Lower leg skin (tissue), 4 donors: Measurements from ENCODE around the gene NEDD8. TPM values are rescaled to one million over a fixed set of nuclear protein-coding genes. Genes with fewer than 3 reads are reported as not detected.
A peak's percentile ranks its signal among the peaks of the same experiment; 100 is the strongest.

Experiments used
- DNase-seq, 2 donors: peaks; one replicate each; pipeline ENCODE4 v3.0.0-alpha.2; 2019; ENCODE audit warnings: low spot score in 2 of 2
- H3K4me3 ChIP-seq: fragments of 200-600 bp; sonication (generic); 2 replicates; pipeline ENCODE4 v1.5.1; 2017; ENCODE audit warnings: mild to moderate bottlenecking, low read depth; ENCODE audit not compliant: poor library complexity, severe bottlenecking
- CTCF ChIP-seq, 3 donors: fragments of 450-650 bp; IDR thresholded peaks; one replicate each; pipeline ENCODE4 v1.5.1; 2016; ENCODE audit warnings: antibody characterized with exemption in 3 of 3, mild to moderate bottlenecking in 3 of 3, moderate library complexity in 2 of 3
- POLR2A ChIP-seq, 2 donors: fragments of 450-650 bp; IDR thresholded peaks; one replicate each; pipeline ENCODE4 v1.6.1; 2016 to 2017; ENCODE audit warnings: antibody characterized with exemption in 2 of 2, mild to moderate bottlenecking in 1 of 2, moderate library complexity in 1 of 2
- WGBS, 2 donors: methylation state at CpG; one replicate each; pipeline ENCODE4 v1.1.5; 2018; 5-methylcytosine and 5-hydroxymethylcytosine counted together
- intact Hi-C: fragments of 100-400 bp; cut with DNase I; formaldehyde crosslinking; loops from one replicate; pipeline ENCODE4 v1.15.0; 2023; ENCODE audit warnings: low total_unique reads
- total RNA-seq, 4 donors: library from RNA; depleted of rRNA; stranded (reverse); fragments of >200 nt; gene quantifications; one replicate each; pipeline ENCODE4 v1.1.0, GENCODE V29; 2016

The NEDD8 gene
- total RNA-seq, 4 donors from 2014 or later: 68.0 to 153 (median 107) TPM

- no peak overlapping the region for H3K4me3 ChIP-seq
- TF ChIP-seq CTCF (IDR thresholded peaks at IDR 0.05): no peak
- no peak for TF ChIP-seq POLR2A (IDR thresholded peaks at IDR 0.05)
- intact Hi-C loops: no loop called here
- WGBS, 2 donors: 91 to 94% methylated on average over 9 of the region's 9 CpGs
- DNase-seq: no peak
These were observed 42.7 kb downstream of the NEDD8 start for GRCh38 chr14:24189460-24189859.

- intact Hi-C loops: no loop called here
- WGBS, 2 donors: 0% methylated on average over 3 of the region's 3 CpGs
- no peak for DNase-seq
- H3K4me3 ChIP-seq: no peak overlapping the region
- TF ChIP-seq POLR2A (IDR thresholded peaks at IDR 0.05): no peak
- no peak for TF ChIP-seq CTCF (IDR thresholded peaks at IDR 0.05)
These were observed 43.1 kb downstream of the NEDD8 start for GRCh38 chr14:24189059-24189375.

GRCh38 chr14:24188251-24189058, 43.7 kb downstream of the NEDD8 start, which contains the start of gene IPO4:
IPO4 (minus strand) TSS chr14:24188816; CDS start chr14:24188787, 29 bp downstream.
- DNase-seq: peak; percentile 96 to 99
- peak within 1 kb of the TSS; percentile 46 for H3K4me3 ChIP-seq
- TF ChIP-seq POLR2A (IDR thresholded peaks at IDR 0.05): no peak
- peak in 1 of 3 donors; percentile 40 for TF ChIP-seq CTCF (IDR thresholded peaks at IDR 0.05)
- intact Hi-C loops: no loop called here
- 0 to 1% methylated on average over 40 to 52 of the region's 65 CpGs for WGBS, 2 donors

- no peak overlapping the region for H3K4me3 ChIP-seq
- no peak for DNase-seq
- 91 to 96% methylated on average over 1 to 2 of the region's 2 CpGs for WGBS, 2 donors
- intact Hi-C loops: no loop called here
- TF ChIP-seq CTCF (IDR thresholded peaks at IDR 0.05) (no peak), POLR2A (IDR thresholded peaks at IDR 0.05) (no peak)
These were observed 44.6 kb downstream of the NEDD8 start for GRCh38 chr14:24187539-24187915.

GRCh38 chr14:24186831-24187538, 45.2 kb downstream of the NEDD8 start:
- intact Hi-C loops: no loop called here
- no peak for DNase-seq
- 87 to 92% methylated on average over 10 of the region's 10 CpGs for WGBS, 2 donors
- H3K4me3 ChIP-seq: no peak overlapping the region
- no peak for TF ChIP-seq POLR2A (IDR thresholded peaks at IDR 0.05)
- TF ChIP-seq CTCF (IDR thresholded peaks at IDR 0.05): no peak
